Esophagus squamous epithelium (tissue), 5 donors: ENCODE results near the gene SPRY4. TPM values are rescaled to one million over a fixed set of nuclear protein-coding genes. Genes with fewer than 3 reads are reported as not detected.
A peak's percentile ranks its signal among the peaks of the same experiment; 100 is the strongest.

Source experiments
- DNase-seq: peaks from one replicate; lab custom pipeline; 2025; lab: John Stamatoyannopoulos, UW
- H3K27ac ChIP-seq, 4 donors: fragments of 200-600 bp; sonication (generic); one replicate each; pipeline ENCODE4 v1.5.1; 2016 to 2019; ENCODE audit warnings: mild to moderate bottlenecking in 1 of 4
- H3K27me3 ChIP-seq, 4 donors: fragments of 200-600 bp; sonication (generic); 1 replicate in 3 of 4; 2 replicates in 1 of 4; pipeline versions ENCODE4 v1.5.1 to v1.6.0; 2017 to 2021; ENCODE audit warnings: antibody characterized with exemption in 1 of 4
- H3K36me3 ChIP-seq, 3 donors: fragments of 200-600 bp; sonication (generic); one replicate each; pipeline ENCODE4 v1.5.1; 2016 to 2019
- H3K4me1 ChIP-seq, 3 donors: fragments of 200-600 bp; sonication (generic); one replicate each; pipeline ENCODE4 v1.5.1; 2017 to 2019
- H3K4me3 ChIP-seq, 4 donors: fragments of 200-600 bp; sonication (generic); 1 replicate in 3 of 4; 2 replicates in 1 of 4; pipeline ENCODE4 v1.5.1; 2016 to 2019; ENCODE audit warnings: mild to moderate bottlenecking in 2 of 4, moderate library complexity in 1 of 4
- H3K9me3 ChIP-seq, 3 donors: fragments of 200-600 bp; sonication (generic); one replicate each; pipeline ENCODE4 v1.5.1; 2016 to 2019
- POLR2A ChIP-seq, 4 donors: fragments of 450-650 bp; IDR thresholded peaks; one replicate each; pipeline ENCODE4 v1.6.1; 2017; ENCODE audit warnings: antibody characterized with exemption in 4 of 4, mild to moderate bottlenecking in 4 of 4, moderate library complexity in 3 of 4
- WGBS, 2 donors: methylation state at CpG; one replicate each; pipeline ENCODE4 v1.1.5; 2018; 5-methylcytosine and 5-hydroxymethylcytosine counted together
- intact Hi-C: fragments of 100-400 bp; cut with DNase I; formaldehyde crosslinking; loops from one replicate; pipeline ENCODE4 v1.15.0; 2022
- total RNA-seq, 4 donors: library from RNA; depleted of rRNA; stranded (reverse); fragments of >200 nt; gene quantifications; one replicate each; pipeline ENCODE4 v1.1.0, GENCODE V29; 2016
- TF ChIP-seq, protein P1 (sequence below), 6 experiments: fragments of 450-650 bp in 4 of 6; fragments of 200-600 bp in 2 of 6; sonication (generic) in 2 of 6; IDR thresholded peaks; one replicate each; pipeline ENCODE4 v1.5.1; 2016 to 2019; ENCODE audit warnings: antibody characterized with exemption in 6 of 6, mild to moderate bottlenecking in 4 of 6, moderate library complexity in 4 of 6
- donor health status: DM: yes; HTN: yes; CAD: no.

SPRY4 gene
- total RNA-seq, 4 donors from 2014 or later: 1.9 to 7.1 (median 4.4) TPM

DNA sequence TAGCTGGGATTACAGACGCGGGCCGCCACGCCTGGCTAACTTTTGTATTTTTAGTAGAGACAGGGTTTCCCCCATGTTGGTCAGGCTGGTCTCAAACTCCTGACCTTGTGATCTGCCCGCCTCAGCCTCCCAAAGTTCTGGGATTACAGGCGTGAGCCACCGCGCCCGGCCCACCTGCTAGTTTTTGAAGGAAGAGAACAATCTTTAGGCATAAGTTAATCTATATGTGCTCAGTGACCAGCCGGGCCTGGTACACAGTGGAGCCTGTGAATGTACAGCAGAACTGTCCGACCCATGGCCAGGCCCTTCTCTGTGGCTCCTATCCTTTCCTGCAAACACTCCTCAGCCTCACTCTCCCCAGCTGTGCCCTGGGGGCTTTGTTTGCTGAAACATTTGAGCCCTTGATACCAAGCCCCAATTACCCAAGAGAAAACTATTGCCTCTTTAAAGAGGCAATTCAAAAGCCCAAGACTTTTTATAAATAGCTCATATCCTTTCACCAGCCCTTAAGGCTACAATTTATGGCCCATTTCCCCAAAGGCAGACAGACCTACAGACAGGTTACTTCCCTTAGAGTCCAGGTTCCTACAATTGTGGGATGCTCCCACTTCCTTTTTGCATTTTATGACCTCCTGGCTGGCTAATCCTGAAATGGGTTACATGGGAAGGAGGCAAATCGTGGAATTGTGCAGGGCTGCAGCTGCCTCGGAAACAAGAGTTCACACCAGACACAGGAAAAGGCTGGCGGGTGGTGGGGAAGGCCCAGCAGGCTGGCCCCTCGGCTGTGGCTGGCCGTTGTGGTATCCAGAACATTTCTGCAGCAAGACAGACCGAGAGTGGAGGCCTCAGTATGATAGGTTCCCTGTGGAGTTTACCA is 37.5 kb downstream of the SPRY4 start:
- no peak for DNase-seq
- Histone ChIP-seq H3K27ac (no peak overlapping the region), H3K4me3 (no peak overlapping the region), H3K36me3 (no peaks in the 10 kb centered on the region), H3K9me3 (no peaks in the 10 kb centered on the region), H3K27me3 (no peaks in the 10 kb centered on the region), H3K4me1 (peaks cover 5 to 33% (median 5%) of the 10 kb centered on the region in 3 donors)
- TF ChIP-seq, protein P1, sequence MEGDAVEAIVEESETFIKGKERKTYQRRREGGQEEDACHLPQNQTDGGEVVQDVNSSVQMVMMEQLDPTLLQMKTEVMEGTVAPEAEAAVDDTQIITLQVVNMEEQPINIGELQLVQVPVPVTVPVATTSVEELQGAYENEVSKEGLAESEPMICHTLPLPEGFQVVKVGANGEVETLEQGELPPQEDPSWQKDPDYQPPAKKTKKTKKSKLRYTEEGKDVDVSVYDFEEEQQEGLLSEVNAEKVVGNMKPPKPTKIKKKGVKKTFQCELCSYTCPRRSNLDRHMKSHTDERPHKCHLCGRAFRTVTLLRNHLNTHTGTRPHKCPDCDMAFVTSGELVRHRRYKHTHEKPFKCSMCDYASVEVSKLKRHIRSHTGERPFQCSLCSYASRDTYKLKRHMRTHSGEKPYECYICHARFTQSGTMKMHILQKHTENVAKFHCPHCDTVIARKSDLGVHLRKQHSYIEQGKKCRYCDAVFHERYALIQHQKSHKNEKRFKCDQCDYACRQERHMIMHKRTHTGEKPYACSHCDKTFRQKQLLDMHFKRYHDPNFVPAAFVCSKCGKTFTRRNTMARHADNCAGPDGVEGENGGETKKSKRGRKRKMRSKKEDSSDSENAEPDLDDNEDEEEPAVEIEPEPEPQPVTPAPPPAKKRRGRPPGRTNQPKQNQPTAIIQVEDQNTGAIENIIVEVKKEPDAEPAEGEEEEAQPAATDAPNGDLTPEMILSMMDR (IDR thresholded peaks at IDR 0.05): no peak
- TF ChIP-seq POLR2A (IDR thresholded peaks at IDR 0.05): no peak
- 78 to 82% methylated on average over 4 to 11 of the region's 17 CpGs for WGBS, 2 donors
- intact Hi-C loops: no loop called here

DNA sequence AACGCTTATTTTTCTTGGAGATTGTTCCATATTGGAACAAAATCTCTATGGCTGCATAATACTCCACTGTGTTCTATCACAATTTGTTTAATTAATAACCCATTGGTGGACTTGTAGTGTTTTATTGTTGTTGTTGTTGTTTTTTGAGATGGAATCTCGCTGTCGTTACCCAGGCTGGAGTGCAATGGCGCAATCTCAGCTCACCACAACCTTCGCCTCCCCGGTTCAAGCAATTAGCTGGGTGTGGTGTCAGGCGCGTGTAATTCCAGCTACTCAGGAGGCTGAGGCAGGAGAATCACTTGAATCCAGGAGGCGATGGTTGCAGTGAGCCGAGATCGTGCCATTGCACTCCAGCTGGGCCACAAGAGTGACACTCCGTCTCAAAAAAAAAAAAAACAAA is 38.7 kb downstream of the SPRY4 start:
- peaks cover 5 to 43% (median 5%) of the 10 kb centered on the region in 3 donors for H3K4me1 ChIP-seq
- no peak overlapping the region for H3K4me3 ChIP-seq
- intact Hi-C loops: no loop called here
- H3K36me3 ChIP-seq: no peaks in the 10 kb centered on the region
- WGBS, 2 donors: 84 to 96% methylated on average over 10 of the region's 12 CpGs
- TF ChIP-seq, protein P1 (IDR thresholded peaks at IDR 0.05): no peak
- no peak for TF ChIP-seq POLR2A (IDR thresholded peaks at IDR 0.05)
- no peak for DNase-seq
- no peaks in the 10 kb centered on the region for H3K27me3 ChIP-seq
- H3K9me3 ChIP-seq: no peaks in the 10 kb centered on the region
- no peak overlapping the region for H3K27ac ChIP-seq

DNA sequence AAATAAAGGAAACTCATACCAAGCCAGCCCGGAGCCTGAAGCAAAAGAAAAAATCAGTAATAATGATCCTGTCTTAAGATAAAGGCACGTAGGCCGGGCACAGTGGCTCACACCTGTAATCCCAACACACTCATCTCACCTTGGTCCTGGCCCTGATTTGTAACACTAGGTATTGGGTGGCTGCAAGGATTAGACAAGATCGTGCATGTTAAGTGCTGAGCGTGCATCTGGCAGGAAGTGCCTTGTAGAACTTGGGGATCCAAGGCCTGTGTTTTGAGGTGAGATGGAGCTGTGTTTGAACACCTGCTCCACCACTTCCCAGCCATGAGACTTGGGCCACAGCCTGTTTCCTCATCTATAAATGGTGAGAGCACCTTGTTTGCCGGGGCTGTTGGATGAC is 41.5 kb downstream of the SPRY4 start:
- Histone ChIP-seq H3K4me3 (no peak overlapping the region), H3K36me3 (no peaks in the 10 kb centered on the region), H3K27ac (no peak overlapping the region), H3K4me1 (peaks cover 5 to 47% (median 8%) of the 10 kb centered on the region in 3 donors), H3K9me3 (no peaks in the 10 kb centered on the region), H3K27me3 (peaks cover 0 to 20% (median 0%) of the 10 kb centered on the region in 4 donors)
- WGBS, 2 donors: 37 to 60% methylated on average over 6 of the region's 6 CpGs
- DNase-seq: no peak
- no peak for TF ChIP-seq POLR2A (IDR thresholded peaks at IDR 0.05)
- TF ChIP-seq, protein P1 (IDR thresholded peaks at IDR 0.05): no peak
- intact Hi-C loops: no loop called here

DNA sequence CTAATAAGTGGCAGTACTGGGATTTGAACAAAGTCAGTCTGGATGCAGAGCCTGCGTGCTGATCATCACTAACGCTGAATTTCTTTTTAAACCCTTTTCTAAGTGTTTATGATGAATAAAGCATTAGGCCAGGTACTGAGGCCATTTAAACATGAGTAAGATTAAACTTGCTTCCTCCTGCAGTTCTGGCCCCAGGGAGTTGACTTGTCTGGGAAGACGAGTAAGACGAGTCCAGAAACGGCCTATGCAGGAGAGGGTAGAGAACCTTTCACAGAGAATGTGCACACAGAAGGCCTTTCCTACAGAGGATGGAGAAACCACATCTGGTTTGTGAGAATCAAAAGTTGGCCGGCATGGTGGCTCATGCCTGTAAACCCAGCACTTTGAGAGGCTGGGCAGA is 42.9 kb downstream of the SPRY4 start:
- H3K9me3 ChIP-seq: no peaks in the 10 kb centered on the region
- H3K27ac ChIP-seq: no peak overlapping the region
- H3K36me3 ChIP-seq: no peaks in the 10 kb centered on the region
- 40 to 47% methylated on average over 6 of the region's 6 CpGs for WGBS, 2 donors
- TF ChIP-seq, protein P1 (IDR thresholded peaks at IDR 0.05): no peak
- TF ChIP-seq POLR2A (IDR thresholded peaks at IDR 0.05): no peak
- peaks cover 0 to 34% (median 0%) of the 10 kb centered on the region in 4 donors for H3K27me3 ChIP-seq
- H3K4me1 ChIP-seq: peaks cover 0 to 41% (median 8%) of the 10 kb centered on the region in 3 donors
- intact Hi-C loops: no loop called here
- no peak overlapping the region for H3K4me3 ChIP-seq
- no peak for DNase-seq

DNA sequence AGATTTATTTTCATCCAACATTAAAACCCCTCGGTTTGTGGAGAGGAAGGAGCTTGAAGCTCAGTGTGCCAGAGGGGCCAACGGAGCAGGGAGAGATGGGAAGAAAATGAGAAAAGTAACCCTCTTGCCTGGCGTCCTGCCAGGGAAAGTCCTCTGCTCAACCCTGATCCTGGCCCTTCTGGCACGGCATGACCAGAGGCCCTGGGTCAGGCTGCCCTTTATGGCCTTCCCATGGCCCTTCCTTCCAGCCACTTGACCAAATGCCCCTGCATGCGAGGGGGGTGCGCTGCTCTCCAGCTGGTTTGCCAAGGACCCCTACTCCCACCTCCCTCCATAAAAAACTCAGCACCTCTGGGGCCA is 43.8 kb downstream of the SPRY4 start:
- intact Hi-C loops: no loop called here
- 82 to 94% methylated on average over 2 to 3 of the region's 6 CpGs for WGBS, 2 donors
- H3K27ac ChIP-seq: peak overlapping the region in 3 of 4 donors; percentile 27 to 63 (median 62)
- TF ChIP-seq POLR2A (IDR thresholded peaks at IDR 0.05): no peak
- TF ChIP-seq, protein P1 (IDR thresholded peaks at IDR 0.05): no peak
- peaks cover 0 to 37% (median 0%) of the 10 kb centered on the region in 4 donors for H3K27me3 ChIP-seq
- H3K9me3 ChIP-seq: no peaks in the 10 kb centered on the region
- H3K4me3 ChIP-seq: no peak overlapping the region
- DNase-seq: no peak
- H3K36me3 ChIP-seq: no peaks in the 10 kb centered on the region
- peaks cover 0 to 41% (median 8%) of the 10 kb centered on the region in 3 donors for H3K4me1 ChIP-seq
